ENCODE data around the gene EPO.

Gene EPO

GRCh38 chr7:100683659-100684533 is 36.4 kb upstream of the EPO start:
- no peaks in the 10 kb centered on the region for H3K9me3 ChIP-seq (ENCODE audit: control insufficient read depth, low read length)
- no peaks in the 10 kb centered on the region for H3K36me3 ChIP-seq (ENCODE audit: control insufficient read depth, insufficient read depth, low read length)
- no peaks in the 10 kb centered on the region for H3K4me1 ChIP-seq
- no peak overlapping the region for H2AFZ ChIP-seq
- TF ChIP-seq CTCF (IDR thresholded peaks at IDR 0.05), result no peak
- no peak overlapping the region for H3K27ac ChIP-seq
- no peak overlapping the region for H3K4me2 ChIP-seq (ENCODE audit: low read length)
- no peak overlapping the region for H3K9ac ChIP-seq
- H3K27me3 ChIP-seq (ENCODE audit: control insufficient read depth, insufficient read depth, low read length), result no peaks in the 10 kb centered on the region
- peaks cover 7% of the 10 kb centered on the region for H3K79me2 ChIP-seq
- H3K4me3 ChIP-seq (ENCODE audit: low read depth, low read length), result no peak overlapping the region

GRCh38 chr7:100684534-100685042 is 35.7 kb upstream of the EPO start:
- peaks cover 14% of the 10 kb centered on the region for H3K79me2 ChIP-seq
- H3K27me3 ChIP-seq (ENCODE audit: control insufficient read depth, insufficient read depth, low read length), result no peaks in the 10 kb centered on the region
- no peak overlapping the region for H3K9ac ChIP-seq
- TF ChIP-seq CTCF (IDR thresholded peaks at IDR 0.05), result no peak
- H2AFZ ChIP-seq, result no peak overlapping the region
- no peak overlapping the region for H3K4me3 ChIP-seq (ENCODE audit: low read depth, low read length)
- H3K27ac ChIP-seq, result no peak overlapping the region
- H3K36me3 ChIP-seq (ENCODE audit: control insufficient read depth, insufficient read depth, low read length), result no peaks in the 10 kb centered on the region
- H3K4me2 ChIP-seq (ENCODE audit: low read length), result no peak overlapping the region
- H3K9me3 ChIP-seq (ENCODE audit: control insufficient read depth, low read length), result no peaks in the 10 kb centered on the region
- no peaks in the 10 kb centered on the region for H3K4me1 ChIP-seq

GRCh38 chr7:100685049-100685605 is 35.1 kb upstream of the EPO start:
- Histone ChIP-seq H3K9ac (no peak overlapping the region), H3K4me2 (ENCODE audit: low read length) (no peak overlapping the region), H3K27me3 (ENCODE audit: control insufficient read depth, insufficient read depth, low read length) (no peaks in the 10 kb centered on the region), H3K27ac (no peak overlapping the region), H3K4me1 (no peaks in the 10 kb centered on the region), H3K9me3 (ENCODE audit: control insufficient read depth, low read length) (no peaks in the 10 kb centered on the region), H3K4me3 (ENCODE audit: low read depth, low read length) (no peak overlapping the region), H3K36me3 (ENCODE audit: control insufficient read depth, insufficient read depth, low read length) (no peaks in the 10 kb centered on the region), H2AFZ (no peak overlapping the region), H3K79me2 (peaks cover 18% of the 10 kb centered on the region)
- no peak for TF ChIP-seq CTCF (IDR thresholded peaks at IDR 0.05)

- H3K36me3 ChIP-seq (ENCODE audit: control insufficient read depth, insufficient read depth, low read length), result no peaks in the 10 kb centered on the region
- H3K9me3 ChIP-seq (ENCODE audit: control insufficient read depth, low read length), result no peaks in the 10 kb centered on the region
- H2AFZ ChIP-seq, result no peak overlapping the region
- no peak overlapping the region for H3K4me2 ChIP-seq (ENCODE audit: low read length)
- peaks cover 24% of the 10 kb centered on the region for H3K79me2 ChIP-seq
- H3K9ac ChIP-seq, result no peak overlapping the region
- no peak overlapping the region for H3K4me3 ChIP-seq (ENCODE audit: low read depth, low read length)
- H3K27ac ChIP-seq, result no peak overlapping the region
- no peak for TF ChIP-seq CTCF (IDR thresholded peaks at IDR 0.05)
- H3K27me3 ChIP-seq (ENCODE audit: control insufficient read depth, insufficient read depth, low read length), result no peaks in the 10 kb centered on the region
- peaks cover 1% of the 10 kb centered on the region for H3K4me1 ChIP-seq
Measured at GRCh38 chr7:100685631-100686145, 34.6 kb upstream of the EPO start.

Data from parathyroid adenoma (tissue), 2 donors.